Liver (tissue), 3 donors: Measurements from ENCODE around the gene CFAP74.

ENCODE experiments used
- ATF3 ChIP-seq: IDR thresholded peaks from 2 replicates; pipeline ENCODE4 v1.6.1; 2016; ENCODE audit warnings: antibody characterized with exemption
- FOXA1 ChIP-seq: IDR thresholded peaks from 2 replicates; pipeline ENCODE4 v1.6.1; 2016; ENCODE audit warnings: antibody characterized with exemption
- REST ChIP-seq: IDR thresholded peaks from 2 replicates; pipeline ENCODE4 v1.6.1; 2016; ENCODE audit warnings: antibody characterized with exemption, mild to moderate bottlenecking
- TF ChIP-seq, protein P1 (sequence below): fragments of 150-350 bp; IDR thresholded peaks from 2 replicates; pipeline ENCODE4 v1.5.1; 2017; ENCODE audit warnings: improper control_type of control experiment, low read depth, low read length; ENCODE audit not compliant: missing input control
- donor health status: healthy.
- donor health status: healthy.

GRCh38 chr1:1969505-1969900 is 34.1 kb downstream of the CFAP74 start:
- TF ChIP-seq, protein P1, sequence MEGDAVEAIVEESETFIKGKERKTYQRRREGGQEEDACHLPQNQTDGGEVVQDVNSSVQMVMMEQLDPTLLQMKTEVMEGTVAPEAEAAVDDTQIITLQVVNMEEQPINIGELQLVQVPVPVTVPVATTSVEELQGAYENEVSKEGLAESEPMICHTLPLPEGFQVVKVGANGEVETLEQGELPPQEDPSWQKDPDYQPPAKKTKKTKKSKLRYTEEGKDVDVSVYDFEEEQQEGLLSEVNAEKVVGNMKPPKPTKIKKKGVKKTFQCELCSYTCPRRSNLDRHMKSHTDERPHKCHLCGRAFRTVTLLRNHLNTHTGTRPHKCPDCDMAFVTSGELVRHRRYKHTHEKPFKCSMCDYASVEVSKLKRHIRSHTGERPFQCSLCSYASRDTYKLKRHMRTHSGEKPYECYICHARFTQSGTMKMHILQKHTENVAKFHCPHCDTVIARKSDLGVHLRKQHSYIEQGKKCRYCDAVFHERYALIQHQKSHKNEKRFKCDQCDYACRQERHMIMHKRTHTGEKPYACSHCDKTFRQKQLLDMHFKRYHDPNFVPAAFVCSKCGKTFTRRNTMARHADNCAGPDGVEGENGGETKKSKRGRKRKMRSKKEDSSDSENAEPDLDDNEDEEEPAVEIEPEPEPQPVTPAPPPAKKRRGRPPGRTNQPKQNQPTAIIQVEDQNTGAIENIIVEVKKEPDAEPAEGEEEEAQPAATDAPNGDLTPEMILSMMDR = no peak
- TF ChIP-seq REST (no peak), ATF3 (no peak), FOXA1 (no peak)
